ENCODE data around the gene TCTA. TPM values are rescaled to one million over a fixed set of nuclear protein-coding genes. Genes with fewer than 3 reads are reported as not detected.

TCTA gene, protein sequence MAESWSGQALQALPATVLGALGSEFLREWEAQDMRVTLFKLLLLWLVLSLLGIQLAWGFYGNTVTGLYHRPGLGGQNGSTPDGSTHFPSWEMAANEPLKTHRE
- 21.6 to 23.2 TPM (median 22.2 TPM) in 5 replicates for total RNA-seq (2022; extraction: Qiagen RNA extraction)

GRCh38 chr3:49411968-49412631 is at the start of gene TCTA, which contains the start of gene RHOA:
Gene TCTA, plus strand, starts transcription at chr3:49412423. Its CDS starts 4 bp downstream, at chr3:49412427.
Gene RHOA, minus strand, starts transcription at chr3:49411976. Its CDS starts 36,387 bp downstream, at chr3:49375589.

GRCh38 chr3:49422379-49423248 is 10.4 kb downstream of the TCTA start, which contains the start of gene AMT:
Gene AMT, minus strand, starts transcription at chr3:49422473. Its CDS starts 23 bp downstream, at chr3:49422450.

Other genes with a start within 250 kb of the TCTA start
- 11.1 to 15.1 TPM (median 13.7 TPM) in 5 replicates for gene CCDC71, start 246.1 kb upstream of the TCTA start, total RNA-seq (2022; extraction: Qiagen RNA extraction)
- gene KLHDC8B, start 240.8 kb upstream of the TCTA start, total RNA-seq (2022; extraction: Qiagen RNA extraction), result 4.2 to 6.0 TPM (median 5.0 TPM) in 5 replicates
- 1.8 to 2.5 TPM (median 1.9 TPM) in 5 replicates for gene C3orf62, start 135.2 kb upstream of the TCTA start, total RNA-seq (2022; extraction: Qiagen RNA extraction)
- 13.3 to 16.3 TPM (median 15.7 TPM) in 5 replicates for gene USP4, start 72.4 kb upstream of the TCTA start, total RNA-seq (2022; extraction: Qiagen RNA extraction)
- 236 to 275 TPM (median 269 TPM) in 5 replicates for gene GPX1, start 54.1 kb upstream of the TCTA start, total RNA-seq (2022; extraction: Qiagen RNA extraction)
- gene RHOA, start 447 bp upstream of the TCTA start, total RNA-seq (2022; extraction: Qiagen RNA extraction), result 484 to 517 TPM (median 500 TPM) in 5 replicates
- gene AMT, start 10.1 kb downstream of the TCTA start, total RNA-seq (2022; extraction: Qiagen RNA extraction), result 0.14 to 0.37 TPM (median 0.22 TPM) in 5 replicates
- 5.1 to 7.6 TPM (median 6.5 TPM) in 5 replicates for gene NICN1, start 16.9 kb downstream of the TCTA start, total RNA-seq (2022; extraction: Qiagen RNA extraction)
- 47.5 to 69.1 TPM (median 68.3 TPM) in 5 replicates for gene DAG1, start 57.8 kb downstream of the TCTA start, total RNA-seq (2022; extraction: Qiagen RNA extraction)
- gene BSN, start 142.1 kb downstream of the TCTA start, total RNA-seq (2022; extraction: Qiagen RNA extraction), result 0.11 to 0.26 TPM (median 0.22 TPM) in 5 replicates